ENCODE measurements around the gene SLC22A31. TPM values are rescaled to one million over a fixed set of nuclear protein-coding genes. Genes with fewer than 3 reads are reported as not detected.
A peak's percentile ranks its signal among the peaks of the same experiment; 100 is the strongest.

SLC22A31 gene
- total and polyA plus RNA-seq, 2 experiments from 2014 or later = 2.1 to 13.8 TPM

DNA sequence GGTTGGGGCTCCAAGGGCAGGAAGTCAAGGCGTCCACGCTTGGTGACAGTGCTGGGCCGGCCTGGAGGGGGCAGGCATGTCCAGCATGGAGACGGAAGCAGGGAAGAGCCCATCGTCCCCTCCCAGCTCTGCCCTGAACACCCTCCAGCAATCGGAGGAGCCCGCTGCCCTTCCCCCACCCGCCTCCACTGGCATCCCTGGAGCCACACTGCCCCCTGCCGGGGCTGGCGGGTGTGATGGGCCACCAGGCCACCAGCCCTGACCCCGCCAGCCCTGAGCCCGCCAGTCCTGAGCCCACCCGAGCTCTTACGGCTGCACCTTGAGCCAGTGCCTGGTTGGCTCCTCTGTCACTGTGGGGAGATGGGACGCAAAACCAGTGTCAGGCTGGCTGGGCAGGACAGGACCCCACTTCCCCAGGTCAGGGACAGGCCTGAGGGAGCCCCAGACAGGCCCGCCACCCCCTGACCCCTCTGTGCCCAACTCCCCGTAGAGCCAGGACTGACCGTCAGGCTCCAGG lies 32.9 kb downstream of the SLC22A31 start:
- TF ChIP-seq STAT1 (IDR thresholded peaks at IDR 0.05; ENCODE audit: unreplicated experiment) (no peak), EZH2phosphoT487 (IDR thresholded peaks at IDR 0.05; ENCODE audit: unreplicated experiment) (no peak), EZH2 (IDR thresholded peaks at IDR 0.05; ENCODE audit: low read depth, unreplicated experiment) (no peak), POLR2AphosphoS5 (IDR thresholded peaks at IDR 0.05; ENCODE audit: low read depth) (peak; percentile 26; the same call in 1 of the 2 replicates), CREB1 (CRISPR knock-in tag; IDR thresholded peaks at IDR 0.05; ENCODE audit: low read depth) (peak; percentile 49)
- TF ChIP-seq, protein P1, sequence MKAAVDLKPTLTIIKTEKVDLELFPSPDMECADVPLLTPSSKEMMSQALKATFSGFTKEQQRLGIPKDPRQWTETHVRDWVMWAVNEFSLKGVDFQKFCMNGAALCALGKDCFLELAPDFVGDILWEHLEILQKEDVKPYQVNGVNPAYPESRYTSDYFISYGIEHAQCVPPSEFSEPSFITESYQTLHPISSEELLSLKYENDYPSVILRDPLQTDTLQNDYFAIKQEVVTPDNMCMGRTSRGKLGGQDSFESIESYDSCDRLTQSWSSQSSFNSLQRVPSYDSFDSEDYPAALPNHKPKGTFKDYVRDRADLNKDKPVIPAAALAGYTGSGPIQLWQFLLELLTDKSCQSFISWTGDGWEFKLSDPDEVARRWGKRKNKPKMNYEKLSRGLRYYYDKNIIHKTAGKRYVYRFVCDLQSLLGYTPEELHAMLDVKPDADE (IDR thresholded peaks at IDR 0.05) = no peak
- TF ChIP-seq, protein P2, sequence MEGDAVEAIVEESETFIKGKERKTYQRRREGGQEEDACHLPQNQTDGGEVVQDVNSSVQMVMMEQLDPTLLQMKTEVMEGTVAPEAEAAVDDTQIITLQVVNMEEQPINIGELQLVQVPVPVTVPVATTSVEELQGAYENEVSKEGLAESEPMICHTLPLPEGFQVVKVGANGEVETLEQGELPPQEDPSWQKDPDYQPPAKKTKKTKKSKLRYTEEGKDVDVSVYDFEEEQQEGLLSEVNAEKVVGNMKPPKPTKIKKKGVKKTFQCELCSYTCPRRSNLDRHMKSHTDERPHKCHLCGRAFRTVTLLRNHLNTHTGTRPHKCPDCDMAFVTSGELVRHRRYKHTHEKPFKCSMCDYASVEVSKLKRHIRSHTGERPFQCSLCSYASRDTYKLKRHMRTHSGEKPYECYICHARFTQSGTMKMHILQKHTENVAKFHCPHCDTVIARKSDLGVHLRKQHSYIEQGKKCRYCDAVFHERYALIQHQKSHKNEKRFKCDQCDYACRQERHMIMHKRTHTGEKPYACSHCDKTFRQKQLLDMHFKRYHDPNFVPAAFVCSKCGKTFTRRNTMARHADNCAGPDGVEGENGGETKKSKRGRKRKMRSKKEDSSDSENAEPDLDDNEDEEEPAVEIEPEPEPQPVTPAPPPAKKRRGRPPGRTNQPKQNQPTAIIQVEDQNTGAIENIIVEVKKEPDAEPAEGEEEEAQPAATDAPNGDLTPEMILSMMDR (conservative IDR thresholded peaks at IDR 0.05; ENCODE audit: low read depth in 2 of 2) = peak; percentile 62 to 90
- TF ChIP-seq, protein P3, sequence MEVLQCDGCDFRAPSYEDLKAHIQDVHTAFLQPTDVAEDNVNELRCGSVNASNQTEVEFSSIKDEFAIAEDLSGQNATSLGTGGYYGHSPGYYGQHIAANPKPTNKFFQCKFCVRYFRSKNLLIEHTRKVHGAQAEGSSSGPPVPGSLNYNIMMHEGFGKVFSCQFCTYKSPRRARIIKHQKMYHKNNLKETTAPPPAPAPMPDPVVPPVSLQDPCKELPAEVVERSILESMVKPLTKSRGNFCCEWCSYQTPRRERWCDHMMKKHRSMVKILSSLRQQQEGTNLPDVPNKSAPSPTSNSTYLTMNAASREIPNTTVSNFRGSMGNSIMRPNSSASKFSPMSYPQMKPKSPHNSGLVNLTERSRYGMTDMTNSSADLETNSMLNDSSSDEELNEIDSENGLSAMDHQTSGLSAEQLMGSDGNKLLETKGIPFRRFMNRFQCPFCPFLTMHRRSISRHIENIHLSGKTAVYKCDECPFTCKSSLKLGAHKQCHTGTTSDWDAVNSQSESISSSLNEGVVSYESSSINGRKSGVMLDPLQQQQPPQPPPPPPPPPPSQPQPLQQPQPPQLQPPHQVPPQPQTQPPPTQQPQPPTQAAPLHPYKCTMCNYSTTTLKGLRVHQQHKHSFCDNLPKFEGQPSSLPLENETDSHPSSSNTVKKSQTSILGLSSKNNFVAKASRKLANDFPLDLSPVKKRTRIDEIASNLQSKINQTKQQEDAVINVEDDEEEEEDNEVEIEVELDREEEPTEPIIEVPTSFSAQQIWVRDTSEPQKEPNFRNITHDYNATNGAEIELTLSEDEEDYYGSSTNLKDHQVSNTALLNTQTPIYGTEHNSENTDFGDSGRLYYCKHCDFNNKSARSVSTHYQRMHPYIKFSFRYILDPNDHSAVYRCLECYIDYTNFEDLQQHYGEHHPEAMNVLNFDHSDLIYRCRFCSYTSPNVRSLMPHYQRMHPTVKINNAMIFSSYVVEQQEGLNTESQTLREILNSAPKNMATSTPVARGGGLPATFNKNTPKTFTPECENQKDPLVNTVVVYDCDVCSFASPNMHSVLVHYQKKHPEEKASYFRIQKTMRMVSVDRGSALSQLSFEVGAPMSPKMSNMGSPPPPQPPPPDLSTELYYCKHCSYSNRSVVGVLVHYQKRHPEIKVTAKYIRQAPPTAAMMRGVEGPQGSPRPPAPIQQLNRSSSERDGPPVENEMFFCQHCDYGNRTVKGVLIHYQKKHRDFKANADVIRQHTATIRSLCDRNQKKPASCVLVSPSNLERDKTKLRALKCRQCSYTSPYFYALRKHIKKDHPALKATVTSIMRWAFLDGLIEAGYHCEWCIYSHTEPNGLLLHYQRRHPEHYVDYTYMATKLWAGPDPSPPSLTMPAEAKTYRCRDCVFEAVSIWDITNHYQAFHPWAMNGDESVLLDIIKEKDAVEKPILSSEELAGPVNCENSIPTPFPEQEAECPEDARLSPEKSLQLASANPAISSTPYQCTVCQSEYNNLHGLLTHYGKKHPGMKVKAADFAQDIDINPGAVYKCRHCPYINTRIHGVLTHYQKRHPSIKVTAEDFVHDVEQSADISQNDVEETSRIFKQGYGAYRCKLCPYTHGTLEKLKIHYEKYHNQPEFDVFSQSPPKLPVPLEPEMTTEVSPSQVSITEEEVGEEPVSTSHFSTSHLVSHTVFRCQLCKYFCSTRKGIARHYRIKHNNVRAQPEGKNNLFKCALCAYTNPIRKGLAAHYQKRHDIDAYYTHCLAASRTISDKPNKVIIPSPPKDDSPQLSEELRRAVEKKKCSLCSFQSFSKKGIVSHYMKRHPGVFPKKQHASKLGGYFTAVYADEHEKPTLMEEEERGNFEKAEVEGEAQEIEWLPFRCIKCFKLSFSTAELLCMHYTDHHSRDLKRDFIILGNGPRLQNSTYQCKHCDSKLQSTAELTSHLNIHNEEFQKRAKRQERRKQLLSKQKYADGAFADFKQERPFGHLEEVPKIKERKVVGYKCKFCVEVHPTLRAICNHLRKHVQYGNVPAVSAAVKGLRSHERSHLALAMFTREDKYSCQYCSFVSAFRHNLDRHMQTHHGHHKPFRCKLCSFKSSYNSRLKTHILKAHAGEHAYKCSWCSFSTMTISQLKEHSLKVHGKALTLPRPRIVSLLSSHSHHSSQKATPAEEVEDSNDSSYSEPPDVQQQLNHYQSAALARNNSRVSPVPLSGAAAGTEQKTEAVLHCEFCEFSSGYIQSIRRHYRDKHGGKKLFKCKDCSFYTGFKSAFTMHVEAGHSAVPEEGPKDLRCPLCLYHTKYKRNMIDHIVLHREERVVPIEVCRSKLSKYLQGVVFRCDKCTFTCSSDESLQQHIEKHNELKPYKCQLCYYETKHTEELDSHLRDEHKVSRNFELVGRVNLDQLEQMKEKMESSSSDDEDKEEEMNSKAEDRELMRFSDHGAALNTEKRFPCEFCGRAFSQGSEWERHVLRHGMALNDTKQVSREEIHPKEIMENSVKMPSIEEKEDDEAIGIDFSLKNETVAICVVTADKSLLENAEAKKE (CRISPR knock-in tag; IDR thresholded peaks at IDR 0.05) = no peak
- ATAC-seq (peak; percentile 54), DNase-seq (ENCODE audit: low spot score) (peak; percentile 95)
- no peaks in the 10 kb centered on the region for H3K9me2 ChIP-seq (ENCODE audit: insufficient read depth)
- Mint-ChIP-seq H3K27ac (no peak overlapping the region), H3K27me3 (ENCODE audit: insufficient read depth, low read depth, poor library complexity) (peaks cover 6% of the 10 kb centered on the region), H3K36me3 (ENCODE audit: low read depth) (no peaks in the 10 kb centered on the region), H3K4me3 (no peak overlapping the region), H3K9me3 (no peaks in the 10 kb centered on the region), H3K4me1 (peaks cover 9% of the 10 kb centered on the region)
- no peaks in the 10 kb centered on the region for H4K20me1 ChIP-seq (replicated peaks; ENCODE audit: insufficient read depth)
- no peaks in the 10 kb centered on the region for H3F3A ChIP-seq (replicated peaks; ENCODE audit: low read depth)
- no peaks in the 10 kb centered on the region for H3K79me2 ChIP-seq (replicated peaks; ENCODE audit: insufficient read depth)
- peak overlapping the region; percentile 32; the same call in 1 of the 2 replicates for H3K4me3 ChIP-seq
- H3K36me3 ChIP-seq (ENCODE audit: insufficient read depth) = no peaks in the 10 kb centered on the region
- no peak overlapping the region; the same call in 1 of the 2 replicates for H2AFZ ChIP-seq
- H3K27me3 ChIP-seq (ENCODE audit: insufficient read depth) = no peaks in the 10 kb centered on the region
- H3K4me1 ChIP-seq (ENCODE audit: insufficient read depth) = 0 out of 2 replicates have a peak, but pooled peaks cover 3% of the 10 kb centered on the region
- H3K4me2 ChIP-seq = peak overlapping the region; percentile 70; the same call in 1 of the 2 replicates
- H3K27ac ChIP-seq (ENCODE audit: low read depth) = no peak overlapping the region

Data from GM23338 (cell line).